Stimulated activated CD4-positive, alpha-beta T cell treated with anti-CD3 and anti-CD28 coated beads, Interleukin-1b, Interleukin-23, amount 100 ng/mL, for 4 hours (primary cell): ENCODE measurements around the gene DAB1.

Experiments used
- DNase-seq, 2 donors: peaks; one replicate each; pipeline ENCODE4 v3.0.0-alpha.2; 2020; ENCODE audit warnings: low read depth in 2 of 2

Gene DAB1

DNA sequence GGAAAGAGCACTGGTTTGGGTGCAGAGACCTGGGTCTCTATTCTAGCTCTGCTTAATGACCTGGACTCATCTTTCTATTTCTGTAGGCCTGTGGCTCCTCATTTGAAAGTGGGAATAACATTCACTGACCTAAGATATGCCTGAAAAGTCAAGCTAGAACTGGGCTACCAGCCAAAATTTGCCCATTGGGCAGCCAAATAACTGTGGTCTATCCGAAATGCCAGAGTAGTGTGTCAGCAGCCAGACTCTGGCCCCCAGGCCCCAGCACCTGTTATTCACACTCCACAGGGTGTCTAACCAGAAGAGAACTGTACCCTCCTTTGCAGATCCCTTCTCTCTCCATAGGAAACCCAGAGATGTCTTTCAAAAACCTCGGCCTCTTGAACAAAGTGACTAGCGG is 12.6 kb downstream of the DAB1 start:
- DNase-seq = no peak

DNA sequence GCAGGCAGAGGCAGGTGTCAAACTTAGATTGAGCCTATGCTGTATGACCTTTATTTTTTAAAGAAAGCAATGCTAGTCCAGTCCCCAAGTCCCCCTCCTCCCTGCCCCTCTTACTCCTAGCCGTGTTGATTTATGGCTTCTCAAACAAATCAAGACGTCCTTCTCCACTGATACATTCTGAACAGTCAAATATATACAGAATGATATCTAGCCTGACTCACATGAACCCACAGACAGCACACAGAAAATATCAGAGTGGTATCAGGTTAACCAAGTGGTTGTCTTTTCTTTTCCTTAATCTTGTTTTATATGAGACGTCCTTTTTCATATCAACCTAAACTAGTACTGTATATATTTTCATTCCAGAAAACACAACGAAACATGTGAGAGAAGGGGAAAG is 13.4 kb downstream of the DAB1 start:
- no peak for DNase-seq

DNA sequence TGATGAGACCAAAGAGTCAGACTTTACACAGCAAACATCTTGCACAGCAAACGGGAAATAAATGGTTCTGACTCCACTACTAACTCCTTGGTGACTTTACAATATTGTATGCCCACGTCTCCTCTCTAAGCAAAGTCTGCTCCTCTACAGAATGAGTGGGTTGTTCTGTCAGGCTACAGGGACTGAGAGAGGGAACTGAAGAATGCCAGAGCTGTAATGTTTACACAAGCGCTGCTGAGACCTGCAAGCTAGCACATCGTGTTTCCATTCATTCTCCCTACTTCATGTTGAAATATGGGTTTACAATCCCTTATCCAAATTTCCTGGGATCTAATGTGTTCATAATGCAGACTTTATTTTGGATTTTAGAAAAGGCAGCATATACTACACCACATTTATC is 15.9 kb downstream of the DAB1 start:
- DNase-seq = no peak

DNA sequence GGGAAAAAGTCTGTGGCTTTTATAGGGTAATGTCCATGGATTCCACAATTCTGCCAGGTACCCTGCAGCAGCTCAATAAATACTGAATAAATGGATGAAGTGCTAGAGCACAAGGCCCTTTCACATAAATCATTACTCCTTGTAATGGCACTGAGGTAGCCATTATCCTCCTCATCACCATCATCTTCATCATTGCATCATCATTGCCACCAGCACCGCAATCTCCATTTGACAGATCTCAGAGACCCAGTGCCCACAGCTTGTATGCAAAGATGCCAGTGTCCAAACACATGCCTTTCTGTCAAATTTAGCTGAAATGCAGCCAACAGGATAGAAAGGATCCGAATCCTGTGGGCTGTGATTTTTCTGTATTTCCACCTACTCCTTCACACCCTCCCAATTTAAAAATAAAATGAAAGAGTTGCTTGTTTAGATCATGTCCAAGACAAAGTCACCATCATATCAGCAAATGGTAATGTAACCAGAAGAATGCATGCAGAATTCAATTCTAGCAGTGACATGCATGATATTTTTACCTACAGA is 17.4 kb downstream of the DAB1 start:
- DNase-seq = no peak

DNA sequence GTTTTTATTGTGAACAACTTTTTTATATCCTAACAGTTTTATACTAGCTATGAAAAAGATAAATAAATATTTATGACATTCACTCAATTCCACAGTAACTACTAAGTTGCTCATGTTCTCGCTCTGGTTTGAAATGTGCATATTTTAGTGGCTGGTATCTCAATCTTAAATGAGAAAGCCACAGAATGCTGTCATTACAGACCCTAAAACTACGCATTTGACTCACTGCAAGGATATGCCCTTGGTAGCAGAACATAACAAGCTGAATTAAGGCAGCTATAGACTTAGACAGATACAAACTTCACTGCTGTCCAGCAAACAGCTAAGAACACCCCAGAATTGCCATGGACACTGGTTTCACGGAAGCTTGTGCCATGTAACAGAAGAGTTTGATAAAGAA is 19.0 kb downstream of the DAB1 start:
- DNase-seq = no peak

DNA sequence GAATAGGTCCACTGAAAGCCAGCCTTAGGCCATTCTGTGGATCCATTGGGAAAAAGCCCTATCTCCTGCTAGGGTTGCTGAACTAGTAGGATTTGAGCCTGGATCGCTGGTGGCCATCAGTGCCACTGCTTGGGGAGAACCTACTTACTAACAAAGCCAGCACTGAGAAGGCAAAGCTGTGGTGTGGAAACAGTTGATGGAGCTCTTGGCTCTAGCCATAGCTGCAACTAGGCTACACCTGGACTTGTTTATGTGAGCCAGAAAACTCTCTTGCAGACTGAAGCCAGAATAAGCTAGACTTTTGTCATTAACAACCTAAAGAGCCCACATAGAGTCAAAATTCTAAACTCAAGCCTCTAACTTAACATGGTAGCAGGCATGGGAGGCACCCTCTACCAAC is 20.7 kb downstream of the DAB1 start:
- DNase-seq = no peak

DNA sequence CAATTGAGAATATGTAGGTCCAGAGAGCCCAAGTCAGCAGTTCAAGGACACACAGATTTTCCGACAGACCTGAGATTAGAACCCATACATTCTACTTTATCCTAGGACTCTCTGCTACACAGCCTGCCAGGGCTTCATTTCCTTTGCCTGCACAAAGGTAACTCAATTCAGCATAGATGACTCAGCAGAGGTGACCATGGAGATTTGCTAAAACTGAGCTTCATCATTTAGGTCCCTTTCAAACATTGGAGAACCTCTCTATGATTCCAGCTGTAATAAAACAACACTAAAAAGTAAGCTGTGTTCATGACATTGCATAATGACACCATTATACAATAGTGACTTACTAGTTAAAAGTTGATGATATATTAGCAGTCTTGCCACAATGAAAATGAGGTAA is 22.2 kb downstream of the DAB1 start:
- no peak for DNase-seq

DNA sequence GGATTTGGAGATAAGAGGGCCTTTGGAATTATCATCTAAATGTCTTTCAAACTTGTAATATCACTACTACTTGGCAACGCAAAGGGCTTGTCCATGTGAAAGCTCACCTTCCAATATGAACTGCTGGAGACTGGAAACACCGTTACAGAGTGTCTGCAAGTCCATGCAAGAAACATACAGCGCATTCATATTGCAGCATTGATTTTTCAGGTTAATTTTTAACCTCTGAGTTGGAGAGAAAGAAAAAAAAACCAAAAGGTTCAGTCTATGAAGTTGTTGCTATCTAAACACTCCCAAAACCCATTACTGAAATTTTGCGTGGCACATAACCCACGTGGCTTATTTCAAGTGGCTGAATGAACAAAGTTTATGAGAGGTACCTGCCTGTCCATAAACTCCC is 23.8 kb downstream of the DAB1 start:
- no peak for DNase-seq

DNA sequence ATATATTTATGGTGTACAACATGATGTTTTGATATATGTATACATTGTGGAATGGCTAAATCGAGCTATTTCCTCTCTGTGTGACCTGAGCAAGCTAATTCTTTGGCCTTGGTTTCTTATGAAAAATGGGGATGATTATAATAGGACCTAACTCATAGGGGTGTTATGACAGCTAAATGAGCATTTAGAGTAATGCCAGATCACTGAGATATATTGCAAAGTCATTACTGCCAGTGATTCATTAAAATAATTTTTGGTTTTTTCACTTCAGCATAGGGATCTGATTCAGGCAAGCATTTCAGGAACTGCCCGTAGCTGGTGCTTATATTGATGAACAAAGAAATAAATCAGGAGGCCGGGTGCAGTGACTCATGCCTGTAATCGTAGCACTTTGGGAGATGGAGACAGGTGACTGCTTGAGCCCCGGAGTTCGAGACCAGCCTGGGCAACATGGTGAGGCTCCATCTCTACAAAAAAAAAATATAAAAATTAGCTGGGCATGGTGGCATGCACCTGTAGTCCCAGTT is 30.7 kb downstream of the DAB1 start:
- DNase-seq = no peak

DNA sequence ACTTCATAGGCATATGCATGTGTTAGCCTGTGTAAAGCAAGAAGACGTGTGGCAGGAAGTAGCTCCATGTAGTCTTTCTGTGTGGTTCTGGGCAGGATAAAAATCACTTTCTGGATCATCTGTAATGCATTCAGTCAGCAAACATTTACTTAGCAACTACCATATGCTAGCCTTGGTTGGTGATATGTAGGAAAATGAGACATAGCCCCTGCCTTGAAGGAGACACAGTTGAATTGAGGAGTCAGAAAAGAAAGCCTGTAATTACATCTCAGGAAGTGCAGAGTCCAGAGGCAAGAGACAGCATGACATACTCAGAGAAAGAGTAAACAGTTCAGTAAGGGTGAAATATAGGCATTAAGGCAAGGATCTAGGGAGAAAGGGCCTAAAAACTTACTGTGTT is 38.5 kb downstream of the DAB1 start:
- DNase-seq = no peak

DNA sequence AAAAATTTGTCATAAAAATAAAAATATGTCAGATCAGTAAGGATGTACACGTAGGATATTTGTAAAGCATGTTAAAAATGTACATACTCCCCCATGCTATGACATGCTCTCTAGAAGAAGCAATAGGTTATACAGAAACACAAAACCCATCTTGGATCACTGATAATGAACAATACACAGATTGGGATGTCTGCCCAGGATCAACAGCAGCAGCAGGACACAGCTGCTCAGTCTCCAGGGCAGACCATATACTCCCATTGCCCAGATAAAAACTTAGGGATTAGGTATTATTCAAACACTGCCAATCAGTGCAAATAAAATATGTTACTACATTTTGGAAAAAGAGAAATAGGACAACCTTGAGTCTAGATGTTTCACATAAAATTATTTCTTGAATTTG is 39.0 kb downstream of the DAB1 start:
- DNase-seq = no peak

DNA sequence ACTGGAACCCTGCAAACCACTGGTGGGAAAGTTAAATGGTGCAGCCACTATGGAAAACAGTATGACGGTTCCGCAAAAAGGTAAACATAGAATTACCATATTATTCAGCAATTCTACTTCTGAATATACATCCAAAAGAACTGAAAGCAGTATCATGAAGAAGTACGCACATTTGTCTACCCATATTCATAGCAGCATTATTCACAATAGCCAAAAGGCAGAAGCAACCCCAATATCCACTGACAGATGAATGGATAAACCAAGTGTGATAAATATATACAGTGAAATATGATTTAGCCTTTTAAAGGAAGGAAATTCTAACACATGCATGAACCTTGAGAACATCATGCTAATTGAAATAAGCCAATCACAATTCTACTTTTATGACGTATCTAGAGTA is 39.6 kb downstream of the DAB1 start:
- DNase-seq = no peak

DNA sequence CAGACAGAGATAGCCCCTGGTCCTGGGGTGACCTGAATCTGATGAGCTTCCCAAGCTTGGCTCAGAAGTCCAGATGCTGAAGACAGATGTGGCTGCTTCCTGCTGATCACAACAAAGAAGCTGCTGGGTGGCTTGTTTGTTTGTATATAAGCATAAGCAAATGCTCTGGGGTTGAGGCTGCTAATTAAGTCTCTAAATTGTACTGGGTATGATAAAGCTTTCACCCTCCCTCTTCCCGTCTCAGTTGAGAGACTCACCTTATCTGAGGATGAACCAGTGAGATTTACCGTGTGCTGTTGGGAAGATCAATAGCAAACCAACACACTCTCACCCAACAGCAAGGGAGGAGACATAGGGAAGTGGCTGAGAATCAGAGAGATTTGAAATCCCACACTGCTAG is 42.0 kb downstream of the DAB1 start:
- DNase-seq = no peak

DNA sequence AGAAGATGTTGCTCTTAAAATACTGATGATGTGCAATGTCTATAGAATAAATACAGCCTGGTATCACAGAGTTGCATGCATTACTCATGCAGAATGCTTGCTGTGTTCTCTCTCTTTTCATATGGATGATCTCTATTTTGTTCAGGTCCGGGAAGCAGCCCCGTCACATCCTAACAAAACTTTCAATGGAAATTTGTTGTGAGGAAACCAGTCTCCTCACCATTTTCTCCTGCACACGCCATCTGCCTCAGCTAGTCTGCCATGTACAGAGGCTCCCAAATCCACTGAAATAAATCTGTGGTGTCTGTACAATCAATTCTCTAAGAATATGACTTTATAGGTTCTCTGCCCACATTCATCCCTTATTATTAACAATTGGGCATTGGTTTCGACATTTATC is 42.4 kb downstream of the DAB1 start:
- DNase-seq = no peak

DNA sequence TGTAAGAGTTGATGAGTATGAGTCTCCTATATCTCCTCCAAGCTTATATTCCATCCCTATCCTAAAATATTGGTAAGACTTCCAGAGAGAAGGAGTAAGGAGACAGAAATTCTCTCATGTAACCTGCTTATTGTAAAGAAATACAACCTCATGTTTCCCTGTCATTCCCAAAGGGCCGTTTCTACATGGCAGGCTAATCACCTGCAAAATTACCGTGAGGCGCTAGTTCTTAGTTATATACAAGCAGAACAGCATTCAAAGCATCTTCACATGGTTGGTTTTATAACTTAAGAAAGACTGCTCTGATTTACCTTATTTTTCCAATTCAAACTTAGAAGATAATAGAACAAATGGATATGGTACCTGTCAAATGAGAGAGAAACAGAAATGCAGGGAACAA is 42.9 kb downstream of the DAB1 start:
- no peak for DNase-seq

DNA sequence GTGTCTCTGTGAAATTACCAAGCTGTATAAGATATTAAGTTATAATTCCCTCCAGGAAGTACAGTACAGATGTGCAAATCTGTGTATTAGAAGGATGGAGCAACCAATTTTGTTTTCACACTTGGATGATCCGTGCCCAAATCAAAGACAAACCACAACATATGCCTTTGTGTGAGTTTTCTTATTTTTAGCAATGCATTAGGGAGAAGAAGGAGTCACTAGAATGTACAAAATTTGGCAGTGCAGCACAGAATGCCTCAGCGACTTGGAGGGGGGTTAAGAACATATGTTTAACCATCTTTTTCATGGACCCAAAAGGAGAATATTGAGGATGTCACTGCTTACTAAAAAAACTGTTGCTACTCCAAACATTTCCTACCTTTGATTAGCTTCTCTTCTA is 45.3 kb downstream of the DAB1 start:
- DNase-seq = no peak

DNA sequence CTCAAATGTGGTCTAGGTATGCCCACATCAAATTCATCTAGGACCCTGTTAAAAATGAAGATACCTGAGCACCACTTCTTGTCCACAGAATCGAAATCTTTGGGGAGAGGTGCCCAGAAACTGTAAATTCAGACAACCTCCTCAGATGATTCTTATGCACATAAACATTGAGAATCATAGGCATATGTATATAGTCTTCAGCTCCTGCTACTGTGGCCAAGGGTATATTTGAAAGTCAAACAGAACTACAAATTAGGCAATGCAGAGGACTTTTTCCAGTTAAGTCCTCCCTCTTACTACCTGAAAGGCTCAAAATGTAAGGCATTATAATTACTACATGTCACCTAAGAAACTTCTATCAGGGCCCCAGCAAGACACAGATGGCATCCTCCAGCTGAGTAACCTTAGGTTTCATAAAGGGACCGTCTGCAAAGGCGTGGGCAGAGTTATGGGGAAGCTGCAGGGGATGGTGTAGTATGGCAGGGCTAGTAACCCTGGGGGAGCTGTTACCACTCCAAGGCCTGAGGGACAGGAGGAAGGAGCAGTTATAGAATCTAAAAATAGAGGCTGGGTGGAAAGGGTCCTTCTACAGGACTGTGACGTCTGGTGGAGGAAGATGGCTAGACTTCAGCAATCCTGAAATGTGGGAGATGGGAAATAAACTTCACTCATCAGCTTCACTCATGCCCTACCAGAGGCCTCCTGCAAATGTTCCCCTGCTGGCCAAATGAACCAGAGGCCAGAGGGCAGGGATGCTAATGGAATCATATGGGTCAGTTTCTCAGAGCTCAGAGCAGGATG is 46.3 kb downstream of the DAB1 start:
- DNase-seq = no peak

DNA sequence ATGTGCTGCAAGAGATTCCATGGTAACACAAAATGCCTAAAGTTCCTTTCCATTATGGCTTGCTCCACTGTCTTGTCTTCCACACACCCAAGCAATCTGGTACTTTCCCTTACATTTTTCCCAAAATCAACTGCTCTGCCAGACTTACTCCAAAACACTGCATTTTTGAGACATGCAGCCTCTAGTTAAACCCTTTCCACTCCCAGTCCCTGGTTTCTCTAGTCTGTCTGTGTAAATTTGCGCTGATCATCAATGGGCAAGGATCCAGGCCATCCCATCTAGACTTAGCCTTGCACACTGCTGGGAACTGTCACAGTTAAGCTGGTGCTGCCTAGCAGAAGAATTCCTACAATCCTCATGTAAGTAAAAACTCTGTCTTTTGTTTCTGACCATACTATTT is 47.8 kb downstream of the DAB1 start:
- DNase-seq = no peak

DNA sequence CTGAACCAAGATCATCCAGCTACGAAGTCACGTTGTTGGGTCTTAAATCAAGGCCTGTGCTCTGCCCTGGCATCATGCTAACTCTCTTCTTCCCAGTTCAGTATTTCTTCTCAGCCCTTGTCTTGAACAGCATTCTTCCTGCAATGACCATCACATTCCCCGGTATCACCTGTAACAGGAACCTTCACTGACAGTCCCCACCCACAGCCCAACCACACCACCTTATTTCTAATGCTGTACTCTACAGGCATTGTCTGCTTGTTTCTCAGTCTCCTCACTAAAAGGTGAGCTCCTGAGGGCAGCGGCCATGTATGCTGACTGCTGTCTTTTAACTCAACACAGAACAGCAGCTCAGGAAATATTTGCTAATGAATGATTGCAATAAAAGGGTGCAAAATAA is 54.0 kb downstream of the DAB1 start:
- no peak for DNase-seq

DNA sequence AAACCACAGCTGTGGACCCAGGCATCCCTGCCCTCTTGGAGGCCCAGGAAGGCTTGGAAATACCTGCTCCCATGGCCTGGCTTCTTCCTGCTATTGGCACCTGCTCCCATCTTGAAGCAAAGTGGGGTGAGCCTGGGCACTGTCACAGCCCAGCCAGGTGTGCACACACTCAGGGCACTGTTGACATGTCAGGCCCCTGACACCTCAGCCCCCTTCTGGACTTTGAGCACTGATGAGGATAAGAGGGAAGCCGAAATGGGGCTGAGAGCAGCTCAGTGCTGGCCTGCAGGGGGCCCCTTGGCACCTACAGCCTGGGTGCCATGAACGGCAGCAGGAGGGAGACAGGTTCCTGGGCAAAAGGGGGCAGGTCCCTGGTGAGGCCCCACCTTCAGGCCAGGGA is 55.9 kb downstream of the DAB1 start:
- no peak for DNase-seq

DNA sequence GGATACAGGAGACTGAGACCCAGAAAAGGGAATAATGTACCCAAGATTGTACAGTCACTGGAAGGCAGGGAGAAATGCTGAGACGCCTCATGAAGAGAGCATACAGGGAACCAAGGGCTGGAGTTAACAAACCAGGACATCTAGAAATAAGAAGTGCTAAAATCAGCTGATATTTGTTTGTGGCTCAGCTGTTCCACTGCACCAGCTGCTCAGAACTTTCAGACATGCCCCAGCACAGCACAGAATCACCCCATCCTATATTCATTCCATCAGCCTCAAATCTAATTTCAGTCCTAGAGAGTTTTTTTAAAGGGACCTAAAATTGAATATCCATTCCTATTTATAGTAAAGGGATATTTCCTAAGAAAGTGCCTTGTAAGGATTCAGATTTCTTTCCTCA is 60.2 kb downstream of the DAB1 start:
- no peak for DNase-seq

DNA sequence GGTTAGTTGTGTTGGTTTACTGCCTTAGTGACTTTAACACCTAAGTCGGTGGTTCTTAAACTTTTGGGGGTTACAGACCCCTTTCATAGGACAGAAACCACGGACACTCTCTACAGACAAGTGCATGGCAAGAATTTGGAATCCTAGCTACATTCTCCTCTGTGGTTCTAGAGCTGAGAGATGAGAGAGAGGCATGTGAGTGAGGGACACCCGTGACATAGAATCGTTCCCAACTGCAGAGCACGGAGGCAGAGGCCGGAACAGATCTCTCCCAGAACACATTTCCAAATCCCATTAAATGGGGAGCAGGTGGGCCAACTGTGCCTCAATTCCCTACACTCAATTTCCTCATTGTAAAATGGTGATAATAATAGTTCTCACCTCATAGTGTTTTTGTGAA is 60.7 kb downstream of the DAB1 start:
- DNase-seq = no peak

DNA sequence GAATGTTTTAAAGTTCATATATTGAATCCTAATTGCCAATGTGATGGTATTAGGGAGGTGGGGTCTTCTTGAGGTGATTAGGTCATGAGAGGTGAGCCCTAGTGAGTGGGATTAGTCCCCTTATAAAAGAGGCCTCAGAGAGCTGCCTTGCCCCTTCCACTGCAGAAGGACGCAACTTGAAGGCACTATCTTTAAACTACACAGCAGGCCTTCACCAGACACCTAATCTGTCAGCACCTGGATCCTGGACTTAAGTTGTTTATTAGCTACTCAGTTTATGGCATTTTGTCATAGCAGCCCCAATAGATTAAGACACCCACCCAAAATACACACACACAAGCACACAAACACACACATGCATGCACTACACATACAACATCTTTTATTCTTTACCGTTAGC is 61.4 kb downstream of the DAB1 start:
- no peak for DNase-seq

DNA sequence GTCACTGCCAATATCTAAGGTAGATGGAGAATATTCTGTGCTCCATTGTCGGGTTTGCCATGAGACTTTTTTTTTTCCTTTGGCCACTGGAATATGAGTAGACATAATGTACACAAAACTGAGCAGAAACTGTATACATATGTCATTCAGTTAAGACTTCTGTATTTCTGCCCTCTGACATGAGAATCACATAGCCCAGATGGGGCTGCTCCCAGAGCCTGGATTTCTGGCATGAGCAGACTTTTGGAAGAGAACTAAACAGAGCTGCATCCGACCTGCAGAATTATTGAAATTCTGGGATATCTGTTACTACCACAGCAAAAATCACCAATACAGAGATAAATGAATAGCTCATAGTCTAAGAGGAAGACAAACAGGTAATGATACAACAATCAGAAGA is 62.3 kb downstream of the DAB1 start:
- no peak for DNase-seq
